ENCODE measurements around the gene EYA2. TPM values are rescaled to one million over a fixed set of nuclear protein-coding genes. Genes with fewer than 3 reads are reported as not detected.
"Not testable (repeated sequence)": the region's sequence is repeated elsewhere in the genome, so short reads cannot be mapped to it uniquely, and the experiment has no call there.

The EYA2 gene
- polyA plus RNA-seq, 3 donors, result 0.04 to 0.16 TPM; not detected in 1

- no peak overlapping the region for H3K27ac Mint-ChIP-seq
- no peaks in the 10 kb centered on the region for H3K4me1 Mint-ChIP-seq
- peaks cover 4 to 34% (median 12%) of the 10 kb centered on the region in 3 donors for H3K27me3 Mint-ChIP-seq (ENCODE audit: low read depth in 3 of 3)
- no peak overlapping the region for H3K4me2 ChIP-seq (replicated peaks; ENCODE audit: extremely low read depth, low read length, poor library complexity, severe bottlenecking)
- H3K4me1 ChIP-seq (ENCODE audit: control insufficient read depth in 1 of 2, insufficient read depth in 2 of 2, low read length in 2 of 2), result no peaks in the 10 kb centered on the region
- no peak overlapping the region for H3K27ac ChIP-seq (ENCODE audit: low read depth in 1 of 2, low read length in 2 of 2)
- peaks cover 0 to 3% (median 0%) of the 10 kb centered on the region in 7 donors for H3K9me3 Mint-ChIP-seq
- H3K9ac ChIP-seq (ENCODE audit: insufficient read depth, low read length, poor library complexity, severe bottlenecking), result no peak overlapping the region
- no peaks in the 10 kb centered on the region for H3K36me3 ChIP-seq (replicated peaks in 1 of 2; ENCODE audit: control insufficient read depth in 1 of 2, insufficient read depth in 2 of 2, low read length in 2 of 2)
- no peaks in the 10 kb centered on the region for H4K20me1 ChIP-seq (ENCODE audit: insufficient read depth, low read length)
- H3K4me3 Mint-ChIP-seq, result no peak overlapping the region
- 100% methylated on average over 2 of the region's 5 CpGs for WGBS (ENCODE audit: insufficient coverage)
- no peaks in the 10 kb centered on the region for H3K9me3 ChIP-seq (replicated peaks in 1 of 2; ENCODE audit: control insufficient read depth in 1 of 2, insufficient read depth in 1 of 2, low read length in 2 of 2)
- intact Hi-C loops (cut with micrococcal nuclease), result no loop called here
- no peak for DNase-seq
- H3K27me3 ChIP-seq (ENCODE audit: control insufficient read depth in 2 of 2, insufficient read depth in 2 of 2, low read length in 2 of 2), result peaks cover 0 to 2% of the 10 kb centered on the region in 2 donors
- H3K4me3 ChIP-seq (replicated peaks in 1 of 3; ENCODE audit: low read depth in 2 of 3, low read length in 3 of 3), result no peak overlapping the region
- no peak overlapping the region for H2AFZ ChIP-seq (ENCODE audit: insufficient read depth, low read depth, low read length, poor library complexity, severe bottlenecking)
- no peaks in the 10 kb centered on the region for H3K79me2 ChIP-seq (ENCODE audit: insufficient read depth, low read length)
- H3K36me3 Mint-ChIP-seq, result no peaks in the 10 kb centered on the region
- no peak for TF ChIP-seq CTCF (IDR thresholded peaks at IDR 0.05)
Observed at GRCh38 chr20:46879386-46879785, 15.3 kb upstream of the EYA2 start.

GRCh38 chr20:46879963-46880362, 14.7 kb upstream of the EYA2 start:
- H3K36me3 ChIP-seq (replicated peaks in 1 of 2; ENCODE audit: control insufficient read depth in 1 of 2, insufficient read depth in 2 of 2, low read length in 2 of 2); H3K4me1 ChIP-seq (ENCODE audit: control insufficient read depth in 1 of 2, insufficient read depth in 2 of 2, low read length in 2 of 2); H3K36me3 Mint-ChIP-seq; H3K4me3 Mint-ChIP-seq; H3K4me2 ChIP-seq (replicated peaks; ENCODE audit: extremely low read depth, low read length, poor library complexity, severe bottlenecking); H3K27me3 ChIP-seq (ENCODE audit: control insufficient read depth in 2 of 2, insufficient read depth in 2 of 2, low read length in 2 of 2); H3K79me2 ChIP-seq (ENCODE audit: insufficient read depth, low read length); H3K9me3 Mint-ChIP-seq; H3K27ac Mint-ChIP-seq; H3K27ac ChIP-seq (ENCODE audit: low read depth in 1 of 2, low read length in 2 of 2); H4K20me1 ChIP-seq (ENCODE audit: insufficient read depth, low read length); H3K9me3 ChIP-seq (replicated peaks in 1 of 2; ENCODE audit: control insufficient read depth in 1 of 2, insufficient read depth in 1 of 2, low read length in 2 of 2); H3K4me3 ChIP-seq (replicated peaks in 1 of 3; ENCODE audit: low read depth in 2 of 3, low read length in 3 of 3); intact Hi-C loops (cut with micrococcal nuclease); DNase-seq; H3K4me1 Mint-ChIP-seq; H2AFZ ChIP-seq (ENCODE audit: insufficient read depth, low read depth, low read length, poor library complexity, severe bottlenecking); H3K9ac ChIP-seq (ENCODE audit: insufficient read depth, low read length, poor library complexity, severe bottlenecking): not testable (repeated sequence)
- 83% methylated on average over 1 of the region's 5 CpGs for WGBS (ENCODE audit: insufficient coverage)
- peaks cover 4 to 33% (median 12%) of the 10 kb centered on the region in 3 donors for H3K27me3 Mint-ChIP-seq (ENCODE audit: low read depth in 3 of 3)

Data from CD14-positive monocyte (primary cell).